GM18867 (cell line): Measurements from ENCODE around the gene PCDH12.

Experiments used
- ATAC-seq: cut with Tn5 transposase; IDR thresholded peaks from one replicate; pipeline ENCODE4 v1.9.1; 2021; ENCODE audit warnings: mild to moderate bottlenecking, moderate library complexity; ENCODE audit not compliant: unreplicated experiment

PCDH12 gene

DNA sequence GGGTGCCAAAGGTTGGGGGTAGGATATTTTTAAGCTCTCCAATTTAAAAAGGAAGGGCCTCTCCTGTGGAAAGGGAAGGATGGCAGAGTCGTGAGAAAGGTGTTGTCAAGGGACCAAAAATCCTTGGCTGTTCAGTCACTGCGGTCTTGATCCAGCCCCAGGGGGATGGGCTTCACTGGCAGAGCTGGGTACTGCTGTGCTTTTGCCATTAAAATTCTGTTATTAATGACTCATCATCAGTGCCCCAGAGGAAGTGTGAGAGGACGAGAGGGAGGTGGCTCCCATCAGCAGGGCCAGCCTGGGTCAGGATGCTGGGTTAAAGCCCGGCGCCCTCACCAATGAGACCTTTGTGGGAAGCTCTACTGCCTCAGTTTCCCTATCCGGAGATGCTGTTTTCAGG is 16.7 kb downstream of the PCDH12 start:
- no peak for ATAC-seq

- ATAC-seq: no peak
These were observed 17.2 kb downstream of the PCDH12 start for GRCh38 chr5:141940695-141941271.

DNA sequence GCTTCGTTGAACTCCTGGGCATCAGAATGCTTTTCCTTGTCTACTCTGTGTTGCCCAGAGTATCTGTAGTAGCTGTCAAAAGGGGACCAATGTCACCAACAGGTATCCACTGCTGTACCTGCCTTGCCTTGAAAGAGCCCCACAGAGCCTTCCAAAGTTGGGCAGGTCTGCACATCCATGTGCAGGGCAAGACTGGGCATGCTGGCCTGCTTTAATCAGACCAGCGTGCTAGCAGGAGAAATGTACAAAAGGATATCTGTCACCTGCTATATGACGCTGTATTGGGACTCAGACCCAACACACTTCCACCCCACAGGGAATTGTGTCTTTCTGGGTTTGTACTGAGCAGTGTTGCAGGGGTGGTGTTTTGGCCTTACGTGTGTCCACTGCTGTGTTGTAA is 22.5 kb downstream of the PCDH12 start:
- no peak for ATAC-seq

DNA sequence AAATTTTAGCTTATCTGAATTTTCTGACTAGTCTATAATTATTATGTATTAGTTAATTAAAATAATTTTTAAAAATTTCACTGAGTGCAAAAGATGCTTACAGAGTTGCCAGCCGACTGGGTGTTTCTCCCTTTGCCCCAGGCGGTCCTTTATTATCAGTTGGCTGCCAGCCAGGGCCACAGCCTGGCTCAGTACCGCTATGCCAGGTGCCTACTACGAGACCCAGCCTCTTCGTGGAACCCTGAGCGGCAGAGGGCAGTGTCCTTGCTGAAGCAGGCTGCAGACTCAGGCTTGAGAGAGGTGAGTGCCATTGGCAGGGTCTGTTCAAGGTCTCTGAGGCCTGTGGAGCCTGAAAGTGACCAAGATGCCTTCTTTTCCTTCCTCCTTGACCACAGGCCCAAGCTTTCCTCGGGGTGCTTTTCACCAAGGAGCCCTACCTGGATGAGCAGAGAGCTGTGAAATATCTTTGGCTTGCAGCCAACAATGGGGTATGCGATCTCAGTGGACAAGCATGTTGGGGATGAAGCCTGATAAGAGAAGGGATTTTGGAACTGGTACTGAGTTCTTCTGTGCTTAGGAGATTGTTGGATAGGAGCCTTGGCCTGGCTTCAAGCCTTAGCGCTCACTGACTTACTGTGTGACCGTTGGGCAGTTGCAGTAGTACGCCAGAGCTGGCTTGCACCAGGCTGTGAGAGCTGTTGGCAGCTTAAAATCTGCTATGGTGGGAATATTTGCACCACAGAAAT is 23.7 kb downstream of the PCDH12 start:
- no peak for ATAC-seq

DNA sequence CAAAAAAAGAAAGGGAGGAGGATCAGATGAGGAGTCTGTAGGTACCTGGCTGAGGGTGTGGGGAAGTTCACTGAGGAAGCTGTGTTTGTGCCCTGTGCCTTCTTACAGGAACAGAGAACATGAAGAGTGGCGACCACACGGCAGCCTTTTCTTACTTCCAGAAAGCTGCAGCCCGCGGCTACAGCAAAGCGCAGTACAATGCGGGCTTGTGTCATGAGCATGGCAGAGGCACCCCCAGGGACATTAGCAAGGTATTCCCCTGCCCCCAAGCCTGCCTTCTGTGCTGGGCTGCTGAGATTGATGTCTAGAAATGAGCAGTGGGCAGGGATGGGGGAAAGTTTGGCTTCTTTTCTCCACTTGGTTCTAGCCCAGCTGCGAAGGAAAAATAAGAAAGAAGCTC is 24.9 kb downstream of the PCDH12 start:
- no peak for ATAC-seq

- no peak for ATAC-seq
These were observed 26.3 kb downstream of the PCDH12 start for GRCh38 chr5:141931694-141932093.

- no peak for ATAC-seq
These were observed 28.5 kb downstream of the PCDH12 start for GRCh38 chr5:141929398-141930058.

DNA sequence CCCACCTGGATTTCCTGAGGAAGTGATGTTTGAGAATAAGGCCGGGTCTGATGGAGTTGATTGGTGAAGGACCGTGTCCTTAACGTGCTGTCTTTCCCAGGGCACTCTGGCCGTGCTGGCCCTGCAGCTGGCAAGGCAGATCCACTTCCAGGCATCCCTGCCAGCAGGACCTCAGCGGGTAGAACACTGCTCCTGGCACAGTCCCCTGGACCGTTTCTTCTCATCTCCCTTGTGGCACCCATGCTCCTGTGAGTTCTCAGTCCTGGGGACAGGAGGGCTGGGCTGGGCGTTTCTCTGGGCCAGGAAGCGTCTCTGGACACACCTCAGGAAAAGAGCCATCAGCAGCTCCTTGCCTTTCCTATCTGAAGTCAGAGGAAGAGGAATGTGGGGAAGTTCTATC is 30.0 kb downstream of the PCDH12 start:
- no peak for ATAC-seq

DNA sequence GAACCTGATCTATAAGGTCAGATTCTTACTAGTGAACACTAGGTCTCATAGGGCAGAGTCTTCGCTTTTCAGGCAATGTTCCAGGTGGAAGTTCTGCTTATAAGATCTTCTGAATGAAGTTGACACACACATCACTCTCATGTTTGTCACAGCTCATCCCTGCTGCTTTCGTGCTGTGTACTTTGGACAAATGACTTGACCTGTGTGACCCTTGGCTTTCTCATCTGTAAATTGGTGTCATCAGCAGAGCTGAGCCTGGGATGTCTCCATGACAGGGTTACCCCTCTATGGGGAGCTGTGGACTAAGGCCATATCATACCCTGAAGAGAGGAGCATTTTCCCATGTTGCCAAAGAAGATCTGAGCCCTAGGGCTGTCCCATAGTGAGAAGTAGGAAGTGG is 31.6 kb downstream of the PCDH12 start:
- no peak for ATAC-seq

DNA sequence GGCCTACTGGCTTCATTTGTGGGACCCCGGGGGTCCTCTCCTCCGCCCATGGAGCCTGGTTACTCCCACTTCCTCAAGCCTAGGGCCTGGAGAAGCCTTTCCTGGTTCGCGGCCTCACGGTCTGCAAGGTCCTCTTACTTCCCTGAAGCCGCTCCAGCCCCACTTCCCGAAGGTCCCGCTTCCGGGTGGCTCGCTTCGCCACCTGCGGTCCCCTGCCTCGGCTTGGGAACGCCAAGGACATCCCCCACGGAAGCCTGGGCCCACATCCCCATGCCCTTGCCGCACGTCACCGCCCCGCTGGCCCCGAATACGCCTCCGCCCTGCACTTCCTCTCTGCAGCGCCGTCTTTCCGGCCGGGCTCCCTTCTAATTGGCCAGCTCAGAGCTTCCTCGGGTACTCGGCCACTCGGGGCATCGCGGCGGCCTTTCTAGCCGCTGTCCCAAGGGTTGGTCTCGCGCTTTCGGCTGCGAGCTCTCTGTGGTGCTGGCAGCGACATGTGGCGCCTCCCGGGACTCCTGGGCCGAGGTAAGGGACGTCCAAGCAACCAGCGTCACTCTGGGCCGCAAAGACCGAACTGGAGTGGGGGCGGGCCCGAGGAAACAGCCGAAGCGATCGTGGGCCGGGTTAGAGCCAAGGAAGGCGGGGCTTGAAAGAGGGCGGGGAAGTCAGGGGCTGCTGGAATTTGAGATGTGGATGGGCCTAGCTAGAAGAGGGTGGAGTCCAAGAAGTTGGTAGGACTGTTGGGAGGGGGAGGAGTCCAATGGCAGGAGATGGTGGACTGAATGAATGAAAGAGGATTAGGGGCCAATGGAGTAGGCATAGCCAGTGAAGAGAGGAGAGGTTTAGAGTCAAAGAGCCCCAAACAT is 34.3 kb downstream of the PCDH12 start, which contains the start of gene DELE1:
DELE1 (plus strand) TSS at position 424 of the 866 bp plus-strand sequence; CDS start at position 495, 71 bp downstream.
- peak; percentile 98 for ATAC-seq

- ATAC-seq: peak; percentile 3
These were observed 35.1 kb downstream of the PCDH12 start for GRCh38 chr5:141922827-141923447.

GRCh38 chr5:141920771-141921170 is 37.2 kb downstream of the PCDH12 start:
- no peak for ATAC-seq

DNA sequence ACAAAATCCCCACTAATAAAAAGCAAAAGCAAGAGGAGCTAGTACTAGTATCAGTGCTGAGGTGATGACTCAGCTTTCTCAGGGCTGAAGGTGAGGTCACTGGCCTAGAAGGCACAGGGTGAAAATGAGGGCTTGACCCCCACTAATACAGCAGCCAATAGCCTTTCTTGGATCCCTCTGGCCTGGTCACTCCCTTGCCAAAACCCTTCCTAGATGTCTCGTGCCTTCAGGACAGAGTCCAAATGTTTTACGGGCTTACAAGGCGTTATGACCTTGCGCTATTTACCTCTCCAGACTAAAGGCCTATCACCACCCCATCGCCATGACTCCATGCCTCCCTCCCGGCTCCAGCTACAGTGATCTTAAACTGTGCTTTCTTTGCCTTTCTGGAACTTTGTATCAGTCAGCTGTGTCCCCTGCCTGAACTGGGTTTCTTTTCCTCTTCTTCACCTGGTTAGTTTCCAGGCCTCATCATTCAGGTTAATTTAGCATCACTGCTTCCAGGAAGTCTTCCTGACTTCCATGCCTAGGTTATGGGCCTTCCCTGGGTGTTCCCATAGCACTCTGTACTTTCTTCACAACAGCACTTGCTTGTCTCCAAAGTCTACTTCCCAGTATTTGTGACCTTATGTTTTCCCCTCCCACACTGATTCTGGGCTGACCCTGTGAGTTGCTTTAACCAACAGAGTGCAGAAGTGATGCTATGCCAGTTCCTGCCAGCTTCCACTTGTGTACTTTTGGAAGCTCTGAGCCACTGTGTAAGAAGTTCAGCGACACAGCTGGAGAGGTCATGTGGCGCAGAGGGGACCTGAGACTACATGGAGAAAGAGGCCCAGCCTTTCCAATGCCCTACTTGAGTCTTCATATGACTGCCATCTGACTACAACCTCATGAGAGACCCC is 38.5 kb downstream of the PCDH12 start:
- no peak for ATAC-seq

DNA sequence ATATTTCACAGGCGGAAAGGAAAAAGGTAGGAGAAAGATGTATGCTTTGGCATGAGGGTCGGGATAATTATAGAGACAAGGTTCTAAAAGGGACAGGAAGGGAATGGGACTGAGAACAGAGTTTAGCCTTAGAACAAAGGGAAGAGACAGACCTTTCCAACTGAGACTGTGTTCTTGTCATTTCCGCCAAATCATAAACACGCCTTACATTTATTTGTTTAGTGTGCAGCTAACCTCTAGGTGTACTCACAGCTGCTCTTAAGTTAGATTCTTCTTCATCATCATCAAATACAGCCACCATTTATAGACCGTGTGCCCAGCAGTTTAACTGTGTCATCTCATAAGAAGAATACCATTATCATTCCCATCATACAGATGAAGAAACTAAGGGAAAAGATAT is 40.2 kb downstream of the PCDH12 start:
- no peak for ATAC-seq

- ATAC-seq: peak; percentile 49
These were observed 41.5 kb downstream of the PCDH12 start for GRCh38 chr5:141916522-141916921.

- no peak for ATAC-seq
These were observed 42.1 kb downstream of the PCDH12 start for GRCh38 chr5:141915881-141916336.

DNA sequence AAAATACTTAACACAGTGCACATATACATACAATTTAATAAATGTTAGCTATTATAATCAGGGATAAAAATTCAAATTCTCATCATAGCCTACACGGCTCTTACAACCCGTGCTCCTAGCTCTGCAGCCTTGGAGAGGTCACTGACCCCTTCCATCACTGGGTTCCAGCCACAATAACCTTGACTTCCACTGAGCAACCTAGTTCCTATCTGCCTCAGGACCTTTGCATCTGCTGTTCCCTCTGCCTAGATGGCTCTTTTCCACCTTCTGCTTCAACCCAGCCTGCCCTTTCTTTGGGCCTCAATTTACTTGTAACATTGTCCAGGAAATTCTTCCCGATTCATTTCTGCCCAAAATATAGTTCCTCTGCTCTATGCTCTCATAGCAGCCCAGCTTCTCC is 43.2 kb downstream of the PCDH12 start:
- no peak for ATAC-seq

- ATAC-seq: peak; percentile 60
These were observed 43.7 kb downstream of the PCDH12 start for GRCh38 chr5:141914199-141914743.

DNA sequence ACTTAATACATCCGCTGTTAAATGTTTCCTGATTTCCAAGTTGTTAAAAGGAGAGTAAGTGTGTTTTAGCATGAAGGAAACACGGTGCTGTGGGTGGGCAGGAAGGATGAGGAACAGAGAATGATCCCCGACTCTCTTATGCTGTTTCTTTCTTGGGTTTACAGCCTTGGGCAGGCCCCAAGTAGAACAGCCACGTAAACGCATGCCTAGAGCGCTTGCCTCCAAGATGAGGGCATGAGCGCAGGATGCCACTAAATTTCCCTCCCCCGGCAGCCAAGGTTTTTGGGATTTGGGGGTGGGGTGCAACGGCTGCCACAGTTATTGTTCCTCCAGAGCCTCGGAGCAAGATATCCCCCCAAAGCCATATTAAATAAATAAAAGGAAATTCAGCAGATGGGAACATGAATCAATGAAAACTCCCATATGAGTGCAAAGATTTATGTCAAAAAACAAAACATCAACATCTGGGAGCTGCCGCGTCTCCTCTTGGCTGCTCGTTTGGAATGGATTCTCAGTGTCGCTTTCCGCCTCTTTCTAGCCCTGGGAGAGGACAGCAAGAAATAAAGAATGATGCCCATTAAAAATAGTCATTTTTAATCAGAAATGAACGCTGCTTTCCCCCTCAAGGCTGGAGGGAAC is 44.3 kb downstream of the PCDH12 start:
- no peak for ATAC-seq
